Smooth muscle cell (in vitro differentiated cells): ENCODE data around the gene ZNF576. TPM values are rescaled to one million over a fixed set of nuclear protein-coding genes. Genes with fewer than 3 reads are reported as not detected.

Source experiments
- DNase-seq: peaks from one replicate; lab custom pipeline; 2025; ENCODE audit not compliant: unreplicated experiment; lab: John Stamatoyannopoulos, UW
- H2AFZ ChIP-seq: fragments of 200-600 bp; sonication (generic); 2 replicates; pipeline ENCODE4 v1.6.0; 2016; ENCODE audit warnings: antibody characterized with exemption, low read depth, mild to moderate bottlenecking
- H3F3A ChIP-seq: fragments of 200-600 bp; sonication (generic); 2 replicates; pipeline ENCODE4 v1.6.0; 2017; ENCODE audit warnings: antibody characterized with exemption, low read depth
- H3K27ac ChIP-seq: fragments of 200-600 bp; sonication (generic); 2 replicates; pipeline ENCODE4 v1.5.1; 2016; ENCODE audit warnings: low read depth, mild to moderate bottlenecking
- H3K27me3 ChIP-seq: fragments of 200-600 bp; sonication (generic); 2 replicates; pipeline ENCODE4 v1.6.1; 2016; ENCODE audit warnings: low read depth, mild to moderate bottlenecking
- H3K36me3 ChIP-seq: fragments of 200-600 bp; sonication (generic); 2 replicates; pipeline ENCODE4 v1.5.1; 2016; ENCODE audit warnings: low read depth
- H3K4me1 ChIP-seq: fragments of 200-600 bp; sonication (generic); 2 replicates; pipeline ENCODE4 v1.5.1; 2016; ENCODE audit warnings: low read depth
- H3K4me2 ChIP-seq: fragments of 200-600 bp; sonication (generic); 2 replicates; pipeline ENCODE4 v1.6.0; 2016; ENCODE audit warnings: mild to moderate bottlenecking
- H3K4me3 ChIP-seq: fragments of 200-600 bp; sonication (generic); 2 replicates; pipeline ENCODE4 v1.5.1; 2016; ENCODE audit warnings: mild to moderate bottlenecking
- H3K79me2 ChIP-seq: fragments of 200-600 bp; sonication (generic); 2 replicates; pipeline ENCODE4 v1.6.0; 2016; ENCODE audit warnings: low read depth, mild to moderate bottlenecking
- H3K9ac ChIP-seq: fragments of 200-600 bp; sonication (generic); 2 replicates; pipeline ENCODE4 v1.6.0; 2016; ENCODE audit warnings: low read depth
- H3K9me3 ChIP-seq: fragments of 200-600 bp; sonication (generic); replicated peaks from 2 replicates; pipeline ENCODE4 v1.5.1; 2016; ENCODE audit warnings: low read depth
- H4K20me1 ChIP-seq: fragments of 200-600 bp; sonication (generic); 2 replicates; pipeline ENCODE4 v1.6.0; 2016; ENCODE audit warnings: low read depth
- WGBS: methylation state at CpG from one replicate; pipeline ENCODE4 v1.1.7; 2016; ENCODE audit warnings: low lambda C conversion rate; 5-methylcytosine and 5-hydroxymethylcytosine counted together
- polyA plus RNA-seq: library from polyadenylated mRNA; unstranded; fragments of >200 nt; fragmentation: Nextera tagmentation; extraction: Ambion mirVana; gene quantifications from 2 replicates; pipeline ENCODE4 v1.2.1, GENCODE V29; 2016
- total RNA-seq: library from RNA; depleted of rRNA; stranded (reverse); fragments of >200 nt; gene quantifications from 2 replicates; pipeline ENCODE4 v1.2.3, GENCODE V29; 2014
- TF ChIP-seq, protein P1 (sequence below): fragments of 200-600 bp; sonication (generic); IDR thresholded peaks from 2 replicates; pipeline ENCODE4 v1.5.1; 2017; ENCODE audit warnings: borderline replicate concordance, mild to moderate bottlenecking, antibody characterized with exemption; ENCODE audit not compliant: insufficient read depth, poor library complexity, severe bottlenecking

ZNF576 gene
- total and polyA plus RNA-seq, 2 experiments from 2014 or later: 2.7 to 13.7 TPM

GRCh38 chr19:43575156-43575950, 21.0 kb upstream of the ZNF576 start, which contains the start of the genes PINLYP and XRCC1:
PINLYP (plus strand) TSS chr19:43575801; CDS start chr19:43577192, 1,391 bp downstream.
XRCC1 (minus strand) TSS chr19:43575527; CDS start chr19:43575458, 69 bp downstream.
- Histone ChIP-seq H3K9me3 (no peaks in the 10 kb centered on the region), H3K27me3 (no peaks in the 10 kb centered on the region), H3K36me3 (no peaks in the 10 kb centered on the region), H4K20me1 (no peaks in the 10 kb centered on the region), H3K27ac (peak within 1 kb of the TSS; percentile 89), H3K4me1 (peaks cover 10% of the 10 kb centered on the region), H3K79me2 (peaks cover 15% of the 10 kb centered on the region), H3K4me3 (peak within 1 kb of the TSS; percentile 94), H3K4me2 (peak within 1 kb of the TSS; percentile 100), H3K9ac (peak within 1 kb of the TSS; percentile 98), H2AFZ (peak within 1 kb of the TSS; percentile 97), H3F3A (no peaks in the 10 kb centered on the region)
- DNase-seq: peak; percentile 86
- TF ChIP-seq, protein P1, sequence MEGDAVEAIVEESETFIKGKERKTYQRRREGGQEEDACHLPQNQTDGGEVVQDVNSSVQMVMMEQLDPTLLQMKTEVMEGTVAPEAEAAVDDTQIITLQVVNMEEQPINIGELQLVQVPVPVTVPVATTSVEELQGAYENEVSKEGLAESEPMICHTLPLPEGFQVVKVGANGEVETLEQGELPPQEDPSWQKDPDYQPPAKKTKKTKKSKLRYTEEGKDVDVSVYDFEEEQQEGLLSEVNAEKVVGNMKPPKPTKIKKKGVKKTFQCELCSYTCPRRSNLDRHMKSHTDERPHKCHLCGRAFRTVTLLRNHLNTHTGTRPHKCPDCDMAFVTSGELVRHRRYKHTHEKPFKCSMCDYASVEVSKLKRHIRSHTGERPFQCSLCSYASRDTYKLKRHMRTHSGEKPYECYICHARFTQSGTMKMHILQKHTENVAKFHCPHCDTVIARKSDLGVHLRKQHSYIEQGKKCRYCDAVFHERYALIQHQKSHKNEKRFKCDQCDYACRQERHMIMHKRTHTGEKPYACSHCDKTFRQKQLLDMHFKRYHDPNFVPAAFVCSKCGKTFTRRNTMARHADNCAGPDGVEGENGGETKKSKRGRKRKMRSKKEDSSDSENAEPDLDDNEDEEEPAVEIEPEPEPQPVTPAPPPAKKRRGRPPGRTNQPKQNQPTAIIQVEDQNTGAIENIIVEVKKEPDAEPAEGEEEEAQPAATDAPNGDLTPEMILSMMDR: no peak
- 1% methylated on average over 27 of the region's 51 CpGs for WGBS

GRCh38 chr19:43575955-43576878, 20.2 kb upstream of the ZNF576 start:
- TF ChIP-seq, protein P1: no peak
- Histone ChIP-seq H3K4me3 (peak overlapping the region; percentile 94), H3K36me3 (no peaks in the 10 kb centered on the region), H3K27ac (peak overlapping the region; percentile 89), H2AFZ (peak overlapping the region; percentile 94), H3K9me3 (no peaks in the 10 kb centered on the region), H3K79me2 (peaks cover 13% of the 10 kb centered on the region), H3F3A (no peaks in the 10 kb centered on the region), H3K4me2 (peak overlapping the region; percentile 100), H3K27me3 (no peaks in the 10 kb centered on the region), H3K4me1 (peaks cover 10% of the 10 kb centered on the region), H3K9ac (peak overlapping the region; percentile 75), H4K20me1 (no peaks in the 10 kb centered on the region)
- WGBS: 75% methylated on average over 37 of the region's 37 CpGs
- DNase-seq: no peak

DNA sequence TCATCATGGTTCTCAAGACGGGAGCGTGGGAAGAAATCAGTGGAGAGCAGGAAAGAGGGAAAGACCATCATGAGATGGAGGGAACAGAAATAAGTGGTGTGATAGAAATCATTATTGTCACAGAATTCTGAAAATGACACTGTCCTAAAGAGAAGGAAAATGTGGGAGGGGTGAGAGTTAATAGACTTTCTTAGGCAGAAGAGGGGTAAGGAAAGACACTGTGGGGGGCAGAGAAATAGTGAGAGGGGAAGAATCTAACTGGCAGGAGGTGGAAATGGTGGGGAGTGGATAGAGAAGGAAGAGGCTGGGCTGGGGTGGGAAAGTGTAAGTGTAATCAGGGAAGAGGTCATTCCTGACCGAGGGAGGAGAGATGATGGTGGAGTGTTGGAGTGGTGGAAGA, 17.6 kb upstream of the ZNF576 start:
- DNase-seq: no peak
- TF ChIP-seq, protein P1: no peak
- no peaks in the 10 kb centered on the region for H3K36me3 ChIP-seq
- H3K27me3 ChIP-seq: no peaks in the 10 kb centered on the region
- H3F3A ChIP-seq: no peaks in the 10 kb centered on the region
- peaks cover 9% of the 10 kb centered on the region for H3K79me2 ChIP-seq
- H3K27ac ChIP-seq: no peak overlapping the region
- no peak overlapping the region for H3K9ac ChIP-seq
- no peaks in the 10 kb centered on the region for H4K20me1 ChIP-seq
- H3K4me3 ChIP-seq: no peak overlapping the region
- 96% methylated on average over 2 of the region's 3 CpGs for WGBS
- H3K4me2 ChIP-seq: no peak overlapping the region
- no peak overlapping the region for H2AFZ ChIP-seq
- H3K4me1 ChIP-seq: peaks cover 10% of the 10 kb centered on the region
- no peaks in the 10 kb centered on the region for H3K9me3 ChIP-seq
